Natural killer cell (primary cell): ENCODE measurements around the gene SEMA3C. TPM values are rescaled to one million over a fixed set of nuclear protein-coding genes. Genes with fewer than 3 reads are reported as not detected.

Experiments used
- ATAC-seq, 3 donors: fragments of 150-1000 bp in 2 of 3; fragments of 200-7000 bp in 1 of 3; cut with Tn5 transposase; 1 replicate in 1 of 3; 2 replicates in 2 of 3; pipeline ENCODE4 v1.10.0; 2021; ENCODE audit warnings: mild to moderate bottlenecking in 2 of 3, moderate library complexity in 2 of 3
- DNase-seq, 2 donors: peaks; one replicate each; pipeline versions ENCODE4 v3.0.0 to v3.0.0-alpha.2; 2013 to 2021; ENCODE audit warnings: mixed read lengths in 1 of 2
- H3K27ac ChIP-seq: one replicate; pipeline ENCODE4 v1.5.1; 2013; ENCODE audit warnings: mild to moderate bottlenecking, low read length
- H3K27me3 ChIP-seq: one replicate; pipeline ENCODE4 v1.6.1; 2013; ENCODE audit warnings: low read length; ENCODE audit not compliant: control insufficient read depth, insufficient read depth
- H3K36me3 ChIP-seq: one replicate; pipeline ENCODE4 v1.6.1; 2013; ENCODE audit warnings: low read length; ENCODE audit not compliant: control insufficient read depth, insufficient read depth
- H3K4me1 ChIP-seq: one replicate; pipeline ENCODE4 v1.6.1; 2013; ENCODE audit warnings: low read length; ENCODE audit not compliant: control insufficient read depth, insufficient read depth
- H3K4me3 ChIP-seq: one replicate; pipeline ENCODE4 v1.5.1; 2013; ENCODE audit warnings: low read length
- H3K9me3 ChIP-seq: one replicate; pipeline ENCODE4 v1.6.1; 2013; ENCODE audit warnings: low read length; ENCODE audit not compliant: control insufficient read depth, insufficient read depth
- H3K27ac Mint-ChIP-seq, 2 donors: one replicate each; pipeline ENCODE4 v1.8.0; 2022; ENCODE audit warnings: mild to moderate bottlenecking in 2 of 2, mixed read lengths in 2 of 2, moderate library complexity in 1 of 2
- H3K27me3 Mint-ChIP-seq, 2 donors: one replicate each; pipeline ENCODE4 v1.8.0; 2022; ENCODE audit warnings: low read depth in 2 of 2, mixed read lengths in 2 of 2
- H3K36me3 Mint-ChIP-seq: one replicate; pipeline ENCODE4 v1.8.0; 2022; ENCODE audit warnings: mixed read lengths
- H3K4me1 Mint-ChIP-seq, 2 donors: one replicate each; pipeline ENCODE4 v1.8.0; 2022; ENCODE audit warnings: mixed read lengths in 2 of 2
- H3K4me3 Mint-ChIP-seq: one replicate; pipeline ENCODE4 v1.8.0; 2022; ENCODE audit warnings: mild to moderate bottlenecking, moderate library complexity, mixed read lengths
- H3K9me3 Mint-ChIP-seq, 2 donors: one replicate each; pipeline ENCODE4 v1.8.0; 2022; ENCODE audit warnings: mixed read lengths in 2 of 2
- WGBS: methylation state at CpG from one replicate; pipeline ENCODE4 v1.1.7; 2013; ENCODE audit warnings: missing lambda C conversion rate; ENCODE audit not compliant: insufficient coverage; 5-methylcytosine and 5-hydroxymethylcytosine counted together
- intact Hi-C: fragments of 100-400 bp; cut with micrococcal nuclease; formaldehyde crosslinking; loops from one replicate; pipeline ENCODE4 v1.14.2; 2022
- total RNA-seq, 4 donors: library from RNA; stranded (reverse); fragments of 120-200 nt in 1 of 4; gene quantifications; one replicate each; pipeline versions ENCODE4 v1.2.3 to v1.2.4, GENCODE V29; 2013 to 2022
- TF ChIP-seq, protein P1 (sequence below): fragments of 200-600 bp; IDR thresholded peaks from one replicate; pipeline ENCODE4 v1.8.0; 2022; ENCODE audit warnings: antibody characterized with exemption

The SEMA3C gene
- total RNA-seq, 3 donors from 2014 or later (not counting 1 experiment from before 2014, with no cell fraction given), result 0.41 to 12.2 (median 0.94) TPM

DNA sequence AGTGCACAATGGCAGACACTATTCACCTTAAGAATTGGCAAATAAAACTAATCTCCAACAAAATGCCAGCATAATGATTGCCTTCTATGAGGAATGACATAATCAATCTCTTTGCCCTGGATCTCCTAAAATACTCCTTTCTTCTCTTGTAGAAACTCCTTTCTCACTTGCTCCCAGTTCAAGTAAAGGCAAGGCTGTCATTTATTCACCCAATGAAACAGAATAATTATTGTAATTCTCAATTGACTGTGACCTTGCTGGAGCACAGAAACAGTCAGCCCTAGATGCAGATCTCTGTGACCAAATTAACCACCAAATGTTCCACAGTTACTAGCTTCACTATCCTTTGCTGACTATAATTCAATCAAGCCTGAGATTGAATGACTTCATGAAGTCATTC, 99.3 kb downstream of the SEMA3C start:
- DNase-seq, result no peak
- no peak overlapping the region for H3K4me3 Mint-ChIP-seq
- Histone ChIP-seq H3K4me1 (no peaks in the 10 kb centered on the region), H3K9me3 (no peaks in the 10 kb centered on the region), H3K36me3 (no peaks in the 10 kb centered on the region), H3K27ac (no peak overlapping the region), H3K4me3 (no peak overlapping the region), H3K27me3 (no peaks in the 10 kb centered on the region)
- H3K36me3 Mint-ChIP-seq, result peaks cover 9% of the 10 kb centered on the region
- H3K27ac Mint-ChIP-seq, result no peak overlapping the region
- no peaks in the 10 kb centered on the region for H3K4me1 Mint-ChIP-seq
- peaks cover 5 to 12% of the 10 kb centered on the region in 2 donors for H3K9me3 Mint-ChIP-seq
- intact Hi-C loops, result no loop called here
- TF ChIP-seq, protein P1, sequence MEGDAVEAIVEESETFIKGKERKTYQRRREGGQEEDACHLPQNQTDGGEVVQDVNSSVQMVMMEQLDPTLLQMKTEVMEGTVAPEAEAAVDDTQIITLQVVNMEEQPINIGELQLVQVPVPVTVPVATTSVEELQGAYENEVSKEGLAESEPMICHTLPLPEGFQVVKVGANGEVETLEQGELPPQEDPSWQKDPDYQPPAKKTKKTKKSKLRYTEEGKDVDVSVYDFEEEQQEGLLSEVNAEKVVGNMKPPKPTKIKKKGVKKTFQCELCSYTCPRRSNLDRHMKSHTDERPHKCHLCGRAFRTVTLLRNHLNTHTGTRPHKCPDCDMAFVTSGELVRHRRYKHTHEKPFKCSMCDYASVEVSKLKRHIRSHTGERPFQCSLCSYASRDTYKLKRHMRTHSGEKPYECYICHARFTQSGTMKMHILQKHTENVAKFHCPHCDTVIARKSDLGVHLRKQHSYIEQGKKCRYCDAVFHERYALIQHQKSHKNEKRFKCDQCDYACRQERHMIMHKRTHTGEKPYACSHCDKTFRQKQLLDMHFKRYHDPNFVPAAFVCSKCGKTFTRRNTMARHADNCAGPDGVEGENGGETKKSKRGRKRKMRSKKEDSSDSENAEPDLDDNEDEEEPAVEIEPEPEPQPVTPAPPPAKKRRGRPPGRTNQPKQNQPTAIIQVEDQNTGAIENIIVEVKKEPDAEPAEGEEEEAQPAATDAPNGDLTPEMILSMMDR, result no peak
- ATAC-seq, result no peak
- no peaks in the 10 kb centered on the region for H3K27me3 Mint-ChIP-seq

DNA sequence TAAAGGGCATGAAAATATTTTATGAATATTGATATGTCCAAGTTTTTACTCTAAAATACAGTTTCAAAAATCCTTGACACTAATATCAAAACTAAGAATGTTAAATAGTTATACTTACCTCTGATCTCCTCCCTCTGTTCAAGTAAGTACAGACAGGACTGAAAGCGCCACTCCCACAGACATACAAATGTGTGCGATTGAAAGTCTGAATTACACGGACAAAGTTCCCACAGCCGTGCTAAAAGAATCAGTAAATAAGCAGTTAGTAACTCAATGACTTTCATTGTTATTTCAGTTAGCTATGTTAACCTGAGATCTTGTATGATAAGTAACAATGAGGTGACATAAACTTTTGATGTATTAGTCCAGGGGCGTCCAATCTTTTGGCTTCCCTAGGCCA, 100.7 kb downstream of the SEMA3C start:
- 93% methylated on average over 5 of the region's 5 CpGs for WGBS
- TF ChIP-seq, protein P1, result no peak
- H3K36me3 ChIP-seq, result no peaks in the 10 kb centered on the region
- H3K27me3 ChIP-seq, result no peaks in the 10 kb centered on the region
- H3K9me3 ChIP-seq, result no peaks in the 10 kb centered on the region
- no peak overlapping the region for H3K4me3 ChIP-seq
- H3K27ac ChIP-seq, result no peak overlapping the region
- Mint-ChIP-seq H3K27ac (no peak overlapping the region), H3K9me3 (peaks cover 10 to 15% of the 10 kb centered on the region in 2 donors), H3K36me3 (peaks cover 11% of the 10 kb centered on the region), H3K4me3 (no peak overlapping the region), H3K4me1 (no peaks in the 10 kb centered on the region), H3K27me3 (no peaks in the 10 kb centered on the region)
- no peak for ATAC-seq
- intact Hi-C loops, result no loop called here
- no peaks in the 10 kb centered on the region for H3K4me1 ChIP-seq
- DNase-seq, result no peak

DNA sequence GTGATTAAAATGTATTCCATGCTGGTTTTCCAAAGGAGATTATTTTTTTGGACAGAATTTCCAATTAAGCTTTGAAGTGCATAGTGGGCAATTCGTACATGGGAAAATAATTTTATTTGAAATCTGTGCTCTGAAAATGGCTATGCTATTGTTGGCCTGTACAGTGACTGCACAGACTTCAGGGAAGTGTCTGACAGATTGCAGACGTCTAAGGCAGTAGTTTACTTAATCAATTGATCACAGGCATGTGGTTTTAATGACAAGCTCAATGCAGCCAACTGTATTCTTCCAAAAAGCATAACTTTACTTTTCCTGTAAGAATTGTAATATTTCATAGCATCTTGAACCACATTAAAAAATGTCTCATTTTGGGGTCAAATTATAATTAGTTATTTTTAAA, 102.0 kb downstream of the SEMA3C start:
- intact Hi-C loops, result no loop called here
- no peak overlapping the region for H3K4me3 Mint-ChIP-seq
- WGBS, result 66% methylated on average over 2 of the region's 2 CpGs

DNA sequence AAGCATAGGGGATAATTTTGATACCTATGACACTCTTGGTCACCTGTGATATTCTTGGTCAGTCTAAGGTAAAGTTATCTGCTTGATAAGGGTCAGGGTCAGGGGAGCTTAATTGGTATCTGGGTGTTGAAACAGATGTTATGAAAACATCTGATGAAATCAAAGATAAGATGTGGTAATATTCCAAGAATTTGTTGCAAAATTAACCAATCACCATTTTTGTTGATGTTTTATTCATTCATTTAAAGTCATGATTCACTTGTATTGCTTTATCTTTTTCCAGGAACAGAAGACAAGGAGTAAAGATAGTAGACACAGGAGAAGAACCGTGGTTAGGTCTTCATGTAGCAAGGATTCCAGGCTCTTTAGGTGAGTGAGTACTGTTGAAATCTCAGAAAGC, 103.1 kb downstream of the SEMA3C start:
- peaks cover 10 to 11% of the 10 kb centered on the region in 2 donors for H3K9me3 Mint-ChIP-seq
- DNase-seq (no peak), ATAC-seq (peak in 1 of 3 donors; percentile 55)
- peaks cover 11% of the 10 kb centered on the region for H3K36me3 Mint-ChIP-seq
- no peaks in the 10 kb centered on the region for H3K4me1 ChIP-seq
- no peaks in the 10 kb centered on the region for H3K36me3 ChIP-seq
- H3K4me1 Mint-ChIP-seq, result no peaks in the 10 kb centered on the region
- no peak overlapping the region for H3K4me3 Mint-ChIP-seq
- H3K9me3 ChIP-seq, result no peaks in the 10 kb centered on the region
- no peaks in the 10 kb centered on the region for H3K27me3 Mint-ChIP-seq
- intact Hi-C loops, result no loop called here
- H3K27ac ChIP-seq, result no peak overlapping the region
- 74% methylated on average over 1 of the region's 1 CpG for WGBS
- H3K27ac Mint-ChIP-seq, result no peak overlapping the region
- no peaks in the 10 kb centered on the region for H3K27me3 ChIP-seq
- TF ChIP-seq, protein P1, result no peak
- H3K4me3 ChIP-seq, result no peak overlapping the region

More for the DNA sequence above, 102.0 kb downstream of the SEMA3C start:
- H3K27me3 Mint-ChIP-seq, result no peaks in the 10 kb centered on the region
- ATAC-seq (no peak), DNase-seq (no peak)
- Histone ChIP-seq H3K36me3 (no peaks in the 10 kb centered on the region), H3K4me3 (no peak overlapping the region), H3K27ac (no peak overlapping the region), H3K4me1 (no peaks in the 10 kb centered on the region), H3K27me3 (no peaks in the 10 kb centered on the region), H3K9me3 (no peaks in the 10 kb centered on the region)
- TF ChIP-seq, protein P1, result no peak
- H3K9me3 Mint-ChIP-seq, result peaks cover 10 to 11% of the 10 kb centered on the region in 2 donors
- H3K27ac Mint-ChIP-seq, result no peak overlapping the region
- H3K36me3 Mint-ChIP-seq, result peaks cover 11% of the 10 kb centered on the region
- no peaks in the 10 kb centered on the region for H3K4me1 Mint-ChIP-seq
